HS-27A (cell line): ENCODE results near the gene NCOA3.
"Not testable (repeated sequence)": the region's sequence is repeated elsewhere in the genome, so short reads cannot be mapped to it uniquely, and the experiment has no call there.

Experiments used
- DNase-seq: peaks from one replicate; pipeline ENCODE4 v3.0.0-alpha.2; 2012; ENCODE audit warnings: low read depth, missing footprints

NCOA3 gene

DNA sequence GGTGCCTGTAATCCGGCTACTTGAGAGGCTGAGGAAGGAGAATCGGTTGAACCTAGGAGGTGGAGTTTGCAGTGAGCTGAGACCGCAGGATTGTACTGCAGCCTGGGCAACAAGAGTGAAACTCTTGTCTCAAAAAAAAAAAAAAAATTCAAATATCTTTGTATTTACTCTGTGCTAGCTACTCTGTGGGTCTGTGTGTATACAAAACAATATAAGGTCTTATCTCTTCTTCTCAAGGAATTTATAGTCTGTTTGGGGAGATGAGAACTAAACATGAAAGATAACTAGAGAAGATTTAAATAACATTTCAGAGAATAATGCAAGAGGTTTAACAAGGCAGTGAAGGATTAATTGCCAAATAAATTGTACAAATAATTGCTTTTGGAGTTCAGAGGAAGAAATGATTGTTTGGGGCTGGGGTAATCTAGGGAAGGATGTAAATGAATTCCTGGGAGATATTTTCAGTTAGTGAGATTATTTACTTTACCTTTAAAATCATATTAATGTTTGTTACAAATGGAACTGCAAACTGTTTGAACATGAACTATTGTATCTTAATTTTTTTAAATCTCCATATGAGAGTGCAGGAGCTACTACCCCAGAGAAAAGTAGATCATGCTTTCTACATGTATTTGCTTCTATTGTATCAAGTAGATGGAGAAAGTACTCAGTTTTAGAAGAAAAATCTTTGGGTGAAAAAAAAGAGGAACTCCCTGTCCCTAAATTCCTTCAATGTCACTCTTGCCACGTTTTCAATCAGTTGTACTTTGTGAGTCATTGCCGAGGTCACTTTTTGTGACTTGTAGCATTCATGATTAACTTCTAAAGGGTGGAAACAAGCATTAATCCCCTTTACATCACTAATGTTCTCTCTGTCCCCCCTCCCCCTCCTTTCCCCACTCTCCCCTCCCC lies 39.0 kb downstream of the NCOA3 start:
- no peak for DNase-seq

DNA sequence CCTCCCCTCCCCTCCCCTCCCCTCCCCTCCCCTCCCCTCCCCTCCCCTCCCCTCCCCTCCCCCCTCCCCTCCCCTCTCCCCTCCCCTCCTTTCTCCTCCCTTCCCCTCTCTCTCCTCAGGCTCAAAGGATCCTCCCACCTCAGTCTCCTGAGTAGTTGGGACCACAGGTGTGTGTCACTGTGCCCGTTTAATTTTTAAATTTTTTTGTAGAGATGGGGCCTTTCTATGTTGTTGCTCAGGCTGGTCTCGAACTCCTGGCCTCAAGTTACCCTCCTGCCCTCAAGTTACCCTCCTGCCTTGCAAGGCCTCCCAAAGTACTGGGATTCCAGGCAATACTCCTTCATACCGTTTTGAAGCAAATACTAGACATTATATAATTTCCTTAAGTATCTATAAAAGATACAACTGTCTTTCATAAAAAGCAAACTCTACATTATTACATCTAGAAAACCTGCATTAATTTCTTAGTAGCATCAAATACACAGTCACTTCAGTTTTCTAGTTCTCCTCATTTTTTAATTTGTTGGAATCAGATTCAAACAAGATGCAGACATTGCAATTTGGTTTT lies 39.8 kb downstream of the NCOA3 start:
- DNase-seq, result no peak

- no peak for DNase-seq
Observed at GRCh38 chr20:47543006-47543431, 41.3 kb downstream of the NCOA3 start.

DNA sequence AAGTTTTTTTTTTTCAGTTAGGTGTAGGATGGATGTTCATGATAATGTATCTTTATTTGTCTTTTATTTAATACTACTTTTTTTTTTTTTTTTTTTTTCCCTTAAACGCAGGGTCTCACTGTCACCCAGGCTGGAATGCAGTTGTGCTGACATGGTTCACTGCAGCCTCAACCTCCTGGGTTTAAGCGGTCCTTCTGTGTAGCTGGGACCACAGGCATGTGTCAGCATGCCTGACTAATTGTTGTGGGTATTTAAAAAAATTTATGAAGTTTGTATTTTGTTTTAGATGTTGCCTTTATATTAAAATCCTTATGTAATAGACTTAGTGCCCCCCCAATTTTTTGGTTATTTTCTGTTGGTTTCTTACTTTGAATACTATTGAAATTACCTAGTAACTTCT lies 42.6 kb downstream of the NCOA3 start:
- peak; percentile 36 for DNase-seq

DNA sequence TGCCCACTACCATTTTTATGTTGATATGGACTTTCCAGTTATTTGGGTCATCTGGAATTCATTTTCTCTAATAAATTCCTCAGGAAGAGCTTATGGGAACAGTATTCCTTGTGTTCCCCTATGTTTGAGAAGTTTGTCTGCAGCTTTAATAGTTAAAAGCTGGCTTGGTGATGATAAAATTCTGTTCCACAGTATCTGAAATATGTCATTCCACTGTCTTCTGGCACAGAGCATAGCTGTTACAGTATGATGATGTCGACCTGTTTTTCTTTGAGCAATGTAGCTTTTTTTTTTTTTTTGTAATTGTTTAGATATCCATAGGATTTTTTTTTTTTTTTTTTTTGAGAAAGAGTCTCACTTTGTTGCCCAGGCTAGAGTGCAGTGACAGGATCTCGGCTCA lies 43.2 kb downstream of the NCOA3 start:
- no peak for DNase-seq

DNA sequence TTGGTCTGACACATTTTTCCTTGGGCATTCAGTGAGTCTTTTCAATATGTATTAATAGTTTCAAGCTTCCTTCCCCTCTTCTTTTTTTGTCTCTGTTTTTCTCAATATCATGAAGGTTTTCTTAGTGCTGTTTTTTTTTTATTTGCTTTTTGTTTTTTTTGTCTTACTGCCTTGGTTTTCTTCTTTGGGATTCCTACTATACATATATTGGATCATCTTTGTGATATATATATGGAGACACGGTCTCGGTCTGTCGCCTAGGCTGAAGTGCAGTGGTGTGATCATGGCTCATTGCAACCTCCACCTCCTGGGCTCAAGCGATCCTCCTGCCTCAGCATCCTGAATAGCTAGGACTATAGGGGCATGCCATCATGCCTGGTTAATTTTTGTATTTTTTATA lies 43.8 kb downstream of the NCOA3 start:
- DNase-seq, result no peak

GRCh38 chr20:47546184-47547033 lies 44.7 kb downstream of the NCOA3 start:
- DNase-seq, result no peak

GRCh38 chr20:47547034-47547387 lies 45.3 kb downstream of the NCOA3 start:
- DNase-seq, result no peak

DNA sequence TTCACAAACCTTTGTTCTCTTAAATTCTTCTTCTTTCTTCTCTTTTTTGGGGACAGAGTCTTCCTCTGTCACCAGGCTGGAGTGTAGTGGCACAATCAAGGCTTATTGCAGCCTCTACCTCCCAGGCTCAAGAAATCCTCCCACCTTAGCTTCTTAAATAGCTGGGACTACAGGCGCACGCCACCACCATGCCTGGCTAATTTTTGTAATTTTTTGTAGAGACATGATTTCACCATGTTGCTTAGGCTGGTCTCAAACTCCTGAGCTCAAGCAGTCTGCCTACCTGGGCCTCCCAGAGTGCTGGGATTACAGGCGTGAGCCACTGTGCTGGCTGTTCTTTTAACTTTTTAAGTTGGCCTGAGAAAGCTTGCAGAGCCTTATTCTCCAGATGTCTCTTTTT lies 48.0 kb downstream of the NCOA3 start:
- no peak for DNase-seq

DNA sequence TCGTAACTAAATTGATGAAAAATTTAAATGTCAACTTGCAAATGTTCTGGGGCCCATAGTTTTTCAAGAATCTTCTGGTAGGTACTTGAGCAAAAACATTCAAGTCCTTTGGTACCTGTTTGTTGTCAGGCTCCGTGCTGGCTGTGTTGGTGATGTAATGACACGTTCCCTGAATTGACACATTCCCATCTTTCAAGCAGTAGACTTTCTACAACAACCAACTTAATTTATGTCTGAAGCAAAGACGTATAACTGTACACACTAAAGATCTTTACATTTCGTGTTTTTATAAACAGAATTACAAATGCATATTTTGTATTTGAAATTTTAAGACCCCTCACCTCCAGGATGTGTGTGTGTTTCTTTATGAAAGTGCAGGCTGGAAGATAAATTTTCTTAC lies 49.5 kb downstream of the NCOA3 start:
- DNase-seq, result no peak

GRCh38 chr20:47551841-47552240 lies 50.2 kb downstream of the NCOA3 start:
- DNase-seq, result no peak

DNA sequence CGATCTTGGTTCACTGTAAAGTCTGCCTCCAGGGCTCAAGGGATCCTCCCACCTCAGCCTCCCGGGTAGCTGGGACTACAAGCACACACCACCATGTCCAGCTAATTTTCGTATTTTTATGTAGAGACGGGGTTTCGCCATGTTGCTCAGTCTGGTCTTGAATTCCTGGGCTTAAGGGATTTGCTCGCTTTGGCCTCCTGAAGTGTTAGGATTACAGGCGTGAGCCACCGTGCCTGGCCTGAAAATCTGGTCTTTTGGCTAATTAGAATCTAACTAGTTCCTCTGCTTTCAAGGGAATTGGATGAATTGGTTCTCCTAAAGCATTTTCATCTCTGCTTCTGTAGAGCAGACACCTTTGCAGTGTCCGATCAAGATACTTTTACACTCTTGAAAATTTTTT lies 51.3 kb downstream of the NCOA3 start:
- no peak for DNase-seq

- not testable (repeated sequence) for DNase-seq
Observed at GRCh38 chr20:47553594-47554235, 52.0 kb downstream of the NCOA3 start.

DNA sequence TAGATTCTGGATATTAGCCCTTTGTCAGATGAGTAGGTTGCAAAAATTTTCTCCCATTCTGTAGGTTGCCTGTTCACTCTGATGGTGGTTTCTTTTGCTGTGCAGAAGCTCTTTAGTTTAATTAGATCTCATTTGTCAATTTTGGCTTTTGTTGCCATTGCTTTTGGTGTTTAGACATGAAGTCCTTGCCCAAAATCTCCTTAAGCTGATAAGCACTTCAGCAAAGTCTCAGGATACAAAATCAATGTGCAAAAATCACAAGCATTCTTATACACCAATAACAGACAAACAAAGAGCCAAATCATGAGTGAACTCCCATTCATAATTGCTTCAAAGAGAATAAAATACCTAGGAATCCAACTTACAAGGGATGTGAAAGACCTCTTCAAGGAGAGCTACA lies 52.6 kb downstream of the NCOA3 start:
- DNase-seq, result not testable (repeated sequence)

- no peak for DNase-seq
Observed at GRCh38 chr20:47557218-47557617, 55.5 kb downstream of the NCOA3 start.

- no peak for DNase-seq
Observed at GRCh38 chr20:47557791-47558190, 56.1 kb downstream of the NCOA3 start.

GRCh38 chr20:47558295-47559066 lies 56.8 kb downstream of the NCOA3 start:
- no peak for DNase-seq

- no peak for DNase-seq
Observed at GRCh38 chr20:47559141-47559540, 57.5 kb downstream of the NCOA3 start.

DNA sequence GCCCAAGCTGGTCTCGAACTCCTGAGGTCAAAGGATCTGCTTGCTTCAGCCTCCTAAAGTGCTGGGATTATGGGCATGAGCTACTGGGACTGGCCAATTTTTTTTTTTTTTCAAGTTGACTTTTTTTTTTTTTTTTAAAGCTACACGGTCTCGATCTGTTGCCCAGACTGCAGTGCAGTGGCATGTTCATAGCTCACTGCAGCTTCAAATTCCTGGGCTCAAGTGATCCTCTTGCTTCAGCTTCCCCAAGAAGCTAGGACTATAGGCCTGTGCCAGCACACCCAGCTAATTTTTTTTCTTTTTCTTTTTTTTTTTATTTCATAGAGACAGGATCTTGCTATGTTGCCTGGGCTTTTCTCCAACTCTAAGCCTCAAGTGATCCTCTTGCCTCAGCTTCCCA lies 59.5 kb downstream of the NCOA3 start:
- no peak for DNase-seq

- no peak for DNase-seq
Observed at GRCh38 chr20:47561603-47562583, 60.2 kb downstream of the NCOA3 start.
